IMR-90 (cell line): ENCODE results near the gene CTBP2. TPM values are rescaled to one million over a fixed set of nuclear protein-coding genes. Genes with fewer than 3 reads are reported as not detected.

Experiments
- ATAC-seq: fragments of 200-7000 bp; cut with Tn5 transposase; 2 replicates; pipeline ENCODE4 v1.9.1; 2020; ENCODE audit warnings: low read depth, mild to moderate bottlenecking, moderate library complexity
- BruUV-seq: library from RNA; stranded (reverse); fragments of 400-500 nt; replicated peaks from 2 replicates; lab custom pipeline; 2021; lab: Mats Ljungman, UMichigan
- CTCF ChIA-PET: fragments of 300-600 bp; formaldehyde crosslinking; extraction: SDS; loops from one replicate; lab custom pipeline; 2021; ENCODE audit warnings: antibody characterized with exemption; lab: Yijun Ruan, JAX
- POLR2A ChIA-PET: fragments of 300-600 bp; sonication (Branson Sonifier 250); formaldehyde crosslinking; loops from one replicate; lab custom pipeline; 2022; ENCODE audit warnings: antibody characterized with exemption; ENCODE audit not compliant: unreplicated experiment; lab: Charles Lee
- DNase-seq: peaks from one replicate; pipeline ENCODE4 v3.0.0; 2013
- H2AFZ ChIP-seq: replicated peaks from 2 replicates; pipeline ENCODE3; 2013; ENCODE audit warnings: low read length, mild to moderate bottlenecking; ENCODE audit not compliant: poor library complexity
- H2AK5ac ChIP-seq: 2 replicates; pipeline ENCODE4 v1.6.1; 2013; ENCODE audit warnings: low read depth, low read length, inconsistent platforms
- H2AK9ac ChIP-seq: replicated peaks from 2 replicates; pipeline ENCODE3; 2013; ENCODE audit warnings: mild to moderate bottlenecking, low read depth, low read length, moderate library complexity; ENCODE audit not compliant: poor library complexity
- H2BK120ac ChIP-seq: 2 replicates; pipeline ENCODE4 v1.6.1; 2013; ENCODE audit warnings: low read depth, low read length, inconsistent platforms
- H2BK15ac ChIP-seq: 3 replicates; pipeline ENCODE4 v1.6.1; 2013; ENCODE audit warnings: low read depth, low read length, inconsistent platforms
- H2BK20ac ChIP-seq: 2 replicates; pipeline ENCODE4 v1.6.1; 2013; ENCODE audit warnings: low read depth, mild to moderate bottlenecking, inconsistent platforms, low read length, moderate library complexity
- H2BK5ac ChIP-seq: 2 replicates; pipeline ENCODE4 v1.6.1; 2013; ENCODE audit warnings: mild to moderate bottlenecking, low read depth, low read length, inconsistent platforms; ENCODE audit not compliant: poor library complexity, severe bottlenecking
- H3K14ac ChIP-seq: replicated peaks from 2 replicates; pipeline ENCODE4 v1.6.1; 2013; ENCODE audit warnings: low read depth, low read length, inconsistent platforms
- H3K18ac ChIP-seq: 2 replicates; pipeline ENCODE4 v1.6.1; 2013; ENCODE audit warnings: low read depth, low read length, control low read depth
- H3K23ac ChIP-seq: 2 replicates; pipeline ENCODE4 v1.6.1; 2013; ENCODE audit warnings: low read depth, low read length, inconsistent platforms
- H3K27ac ChIP-seq: 2 replicates; pipeline ENCODE4 v1.5.1; 2013; ENCODE audit warnings: mild to moderate bottlenecking, control low read depth, low read length; ENCODE audit not compliant: insufficient read depth
- H3K27me3 ChIP-seq: 2 replicates; pipeline ENCODE4 v1.6.1; 2013; ENCODE audit warnings: low read length; ENCODE audit not compliant: control insufficient read depth, insufficient read depth
- H3K36me3 ChIP-seq: 2 replicates; pipeline ENCODE4 v1.6.1; 2013; ENCODE audit warnings: low read length, mixed read lengths; ENCODE audit not compliant: control insufficient read depth, insufficient read depth
- H3K4ac ChIP-seq: 2 replicates; pipeline ENCODE4 v1.6.1; 2013; ENCODE audit warnings: low read depth, low read length, inconsistent platforms
- H3K4me1 ChIP-seq: 2 replicates; pipeline ENCODE4 v1.6.1; 2013; ENCODE audit warnings: low read length, mixed read lengths; ENCODE audit not compliant: control insufficient read depth, insufficient read depth
- H3K4me2 ChIP-seq: 2 replicates; pipeline ENCODE4 v1.6.1; 2013; ENCODE audit warnings: low read depth, mild to moderate bottlenecking, control low read depth, low read length, moderate library complexity
- H3K4me3 ChIP-seq: 2 replicates; pipeline ENCODE4 v1.5.1; 2013; ENCODE audit warnings: low read depth, mild to moderate bottlenecking, control low read depth, low read length, moderate library complexity; ENCODE audit not compliant: insufficient read depth
- H3K56ac ChIP-seq: 2 replicates; pipeline ENCODE4 v1.6.1; 2013; ENCODE audit warnings: low read length, inconsistent platforms; ENCODE audit not compliant: insufficient read depth; ENCODE audit errors: extremely low read depth
- H3K79me1 ChIP-seq, 2 experiments: 2 replicates each; pipeline ENCODE4 v1.6.1; 2013; ENCODE audit warnings: low read length in 2 of 2, inconsistent platforms in 1 of 2, low read depth in 1 of 2
- H3K9ac ChIP-seq: 2 replicates; pipeline ENCODE4 v1.6.1; 2013; ENCODE audit warnings: low read depth, low read length, control low read depth
- H3K9me1 ChIP-seq: 2 replicates; pipeline ENCODE4 v1.6.1; 2013; ENCODE audit warnings: low read length, inconsistent platforms; ENCODE audit not compliant: insufficient read depth
- H3K9me3 ChIP-seq: 2 replicates; pipeline ENCODE4 v1.6.1; 2013; ENCODE audit warnings: low read length; ENCODE audit not compliant: control insufficient read depth, insufficient read depth
- H4K20me1 ChIP-seq: 2 replicates; pipeline ENCODE4 v1.6.1; 2013; ENCODE audit warnings: low read length, inconsistent platforms; ENCODE audit not compliant: insufficient read depth
- H4K5ac ChIP-seq: 2 replicates; pipeline ENCODE4 v1.6.1; 2013; ENCODE audit warnings: mild to moderate bottlenecking, low read depth, low read length, control low read depth
- H4K8ac ChIP-seq, 2 experiments: 2 replicates each; pipeline ENCODE4 v1.6.1; 2013; ENCODE audit warnings: low read depth in 2 of 2, low read length in 2 of 2, control low read depth in 1 of 2, inconsistent platforms in 1 of 2
- H4K91ac ChIP-seq: 2 replicates; pipeline ENCODE4 v1.6.1; 2013; ENCODE audit warnings: low read depth, low read length, inconsistent platforms; ENCODE audit not compliant: insufficient read depth
- BHLHE40 ChIP-seq: fragments of 150-350 bp; IDR thresholded peaks from 2 replicates; pipeline ENCODE4 v1.6.1; 2016; ENCODE audit warnings: mild to moderate bottlenecking, low read depth, low read length
- CEBPB ChIP-seq: IDR thresholded peaks from 2 replicates; pipeline ENCODE4 v1.6.1; 2012; ENCODE audit warnings: low read depth, low read length, improper control_type of control experiment
- CHD1 ChIP-seq: IDR thresholded peaks from 2 replicates; pipeline ENCODE4 v1.6.1; 2012; ENCODE audit warnings: low read depth, low read length, improper control_type of control experiment
- ELK1 ChIP-seq: fragments of 150-350 bp; IDR thresholded peaks from 2 replicates; pipeline ENCODE4 v1.6.1; 2016; ENCODE audit warnings: low read depth, mild to moderate bottlenecking, low read length, moderate library complexity, borderline replicate concordance
- FOS ChIP-seq: fragments of 150-350 bp; IDR thresholded peaks from 2 replicates; pipeline ENCODE4 v1.6.1; 2016; ENCODE audit warnings: low read depth, low read length
- MAFK ChIP-seq: IDR thresholded peaks from 2 replicates; pipeline ENCODE4 v1.6.1; 2012; ENCODE audit warnings: low read depth, low read length, improper control_type of control experiment
- MAZ ChIP-seq: IDR thresholded peaks from 2 replicates; pipeline ENCODE4 v1.6.1; 2012; ENCODE audit warnings: low read depth, mild to moderate bottlenecking, low read length, improper control_type of control experiment, moderate library complexity, borderline replicate concordance
- MXI1 ChIP-seq: IDR thresholded peaks from 2 replicates; pipeline ENCODE4 v1.6.1; 2012; ENCODE audit warnings: low read depth, mild to moderate bottlenecking, low read length, moderate library complexity, borderline replicate concordance
- NFE2L2 ChIP-seq: fragments of 150-350 bp; IDR thresholded peaks from 2 replicates; pipeline ENCODE4 v1.6.1; 2016; ENCODE audit warnings: low read depth, mild to moderate bottlenecking, low read length
- POLR2A ChIP-seq: IDR thresholded peaks from 2 replicates; pipeline ENCODE4 v1.6.1; 2012; ENCODE audit warnings: mild to moderate bottlenecking, low read depth, low read length
- RAD21 ChIP-seq: IDR thresholded peaks from 2 replicates; pipeline ENCODE4 v1.6.1; 2012; ENCODE audit warnings: low read length, improper control_type of control experiment
- RCOR1 ChIP-seq: IDR thresholded peaks from 2 replicates; pipeline ENCODE4 v1.6.1; 2012; ENCODE audit warnings: mild to moderate bottlenecking, low read length, improper control_type of control experiment; ENCODE audit not compliant: insufficient replicate concordance
- RFX5 ChIP-seq: IDR thresholded peaks from 2 replicates; pipeline ENCODE4 v1.8.0; 2012; ENCODE audit warnings: low read depth, mild to moderate bottlenecking, low read length, moderate library complexity
- SMC3 ChIP-seq: fragments of 150-350 bp; IDR thresholded peaks from 2 replicates; pipeline ENCODE4 v1.6.1; 2016; ENCODE audit warnings: low read depth, mild to moderate bottlenecking, antibody characterized with exemption, low read length, moderate library complexity
- WGBS, 2 experiments: methylation state at CpG; one replicate each; pipeline versions ENCODE4 v1.1.5 to v1.1.7; 2013; ENCODE audit warnings: missing lambda C conversion rate in 2 of 2; ENCODE audit not compliant: insufficient read length in 1 of 2; ENCODE audit errors: extremely low coverage in 2 of 2; 5-methylcytosine and 5-hydroxymethylcytosine counted together
- dilution Hi-C: fragments of 300-500 bp; cut with HindIII; formaldehyde crosslinking; loops from one replicate; pipeline ENCODE4 v1.14.3; 2018; ENCODE audit warnings: low sequenced_read_pairs; ENCODE audit not compliant: unreplicated experiment
- in situ Hi-C: fragments of 300-500 bp; cut with MboI; formaldehyde crosslinking; loops from 3 replicates; pipeline ENCODE4 v1.14.3; 2019; ENCODE audit warnings: low sequenced_read_pairs, inconsistent platforms, mixed read lengths
- intact Hi-C: fragments of 100-400 bp; cut with micrococcal nuclease; formaldehyde crosslinking; loops from 2 replicates; pipeline ENCODE4 v1.10.0; 2022
- polyA plus RNA-seq, 3 experiments: library from polyadenylated mRNA; depleted of rRNA; stranded (reverse); fragments of >200 nt; gene quantifications; 2 replicates each; pipeline ENCODE4 v1.2.3, GENCODE V29; 2012; ENCODE audit warnings: low replicate concordance in 1 of 3
- total RNA-seq: library from RNA; depleted of rRNA; stranded (reverse); fragments of >200 nt; gene quantifications from 2 replicates; pipeline ENCODE4 v1.2.3, GENCODE V29; 2012
- TF ChIP-seq, protein P1 (sequence below): conservative IDR thresholded peaks from 2 replicates; pipeline ENCODE4 v1.5.1; 2012; ENCODE audit warnings: mild to moderate bottlenecking, low read depth, low read length, improper control_type of control experiment
- TF ChIP-seq, protein P2 (sequence below): fragments of 150-350 bp; IDR thresholded peaks from 2 replicates; pipeline ENCODE4 v1.6.1; 2017; ENCODE audit warnings: mild to moderate bottlenecking, antibody characterized with exemption, low read length, low read depth

CTBP2 gene
- total and polyA plus RNA-seq, 2 of the 4 experiments (the other 2 are of a cell fraction), result 81.0 to 86.6 TPM

DNA sequence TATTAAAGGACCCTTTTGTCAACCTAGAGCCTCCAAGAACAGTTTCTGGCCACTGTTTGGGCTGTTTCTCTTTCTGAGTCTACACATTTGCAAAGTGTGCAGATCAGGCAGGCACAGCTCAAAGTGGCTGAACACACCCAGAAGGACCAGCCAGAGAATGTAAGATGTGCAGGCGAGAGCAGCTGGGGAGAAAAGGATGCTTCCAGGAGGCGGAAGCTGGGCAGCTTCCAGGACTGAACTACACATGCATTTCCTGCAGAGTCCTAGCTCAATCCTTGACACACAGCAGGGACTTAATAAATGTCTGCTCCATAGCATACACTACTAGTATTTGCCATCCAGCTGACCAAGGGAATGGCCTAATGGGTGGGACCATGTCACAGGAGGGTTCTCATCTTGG is 70.9 kb downstream of the CTBP2 start:
- H3K23ac ChIP-seq, result no peak overlapping the region
- H2BK20ac ChIP-seq, result no peak overlapping the region
- no peak overlapping the region for H3K4me3 ChIP-seq
- dilution Hi-C loops (no loop called here), in situ Hi-C loops (no loop called here), intact Hi-C loops (no loop called here)
- ChIA-PET POLR2A (no interaction called here), CTCF (no interaction called here)
- no peaks in the 10 kb centered on the region for H3K9me3 ChIP-seq
- H2AFZ ChIP-seq, result no peak overlapping the region
- H3K18ac ChIP-seq, result no peak overlapping the region
- H4K5ac ChIP-seq, result no peak overlapping the region
- no peak overlapping the region for H3K4ac ChIP-seq
- H2BK120ac ChIP-seq, result no peak overlapping the region
- no peak overlapping the region for H3K4me2 ChIP-seq
- H3K9ac ChIP-seq, result no peak overlapping the region
- TF ChIP-seq MAFK (no peak), ELK1 (no peak), NFE2L2 (no peak), FOS (no peak), CHD1 (no peak), POLR2A (no peak), RFX5 (no peak), SMC3 (no peak), MXI1 (no peak), CEBPB (no peak), RCOR1 (no peak), RAD21 (no peak), BHLHE40 (no peak), MAZ (no peak)
- TF ChIP-seq, protein P1, sequence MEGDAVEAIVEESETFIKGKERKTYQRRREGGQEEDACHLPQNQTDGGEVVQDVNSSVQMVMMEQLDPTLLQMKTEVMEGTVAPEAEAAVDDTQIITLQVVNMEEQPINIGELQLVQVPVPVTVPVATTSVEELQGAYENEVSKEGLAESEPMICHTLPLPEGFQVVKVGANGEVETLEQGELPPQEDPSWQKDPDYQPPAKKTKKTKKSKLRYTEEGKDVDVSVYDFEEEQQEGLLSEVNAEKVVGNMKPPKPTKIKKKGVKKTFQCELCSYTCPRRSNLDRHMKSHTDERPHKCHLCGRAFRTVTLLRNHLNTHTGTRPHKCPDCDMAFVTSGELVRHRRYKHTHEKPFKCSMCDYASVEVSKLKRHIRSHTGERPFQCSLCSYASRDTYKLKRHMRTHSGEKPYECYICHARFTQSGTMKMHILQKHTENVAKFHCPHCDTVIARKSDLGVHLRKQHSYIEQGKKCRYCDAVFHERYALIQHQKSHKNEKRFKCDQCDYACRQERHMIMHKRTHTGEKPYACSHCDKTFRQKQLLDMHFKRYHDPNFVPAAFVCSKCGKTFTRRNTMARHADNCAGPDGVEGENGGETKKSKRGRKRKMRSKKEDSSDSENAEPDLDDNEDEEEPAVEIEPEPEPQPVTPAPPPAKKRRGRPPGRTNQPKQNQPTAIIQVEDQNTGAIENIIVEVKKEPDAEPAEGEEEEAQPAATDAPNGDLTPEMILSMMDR, result no peak
- TF ChIP-seq, protein P2, sequence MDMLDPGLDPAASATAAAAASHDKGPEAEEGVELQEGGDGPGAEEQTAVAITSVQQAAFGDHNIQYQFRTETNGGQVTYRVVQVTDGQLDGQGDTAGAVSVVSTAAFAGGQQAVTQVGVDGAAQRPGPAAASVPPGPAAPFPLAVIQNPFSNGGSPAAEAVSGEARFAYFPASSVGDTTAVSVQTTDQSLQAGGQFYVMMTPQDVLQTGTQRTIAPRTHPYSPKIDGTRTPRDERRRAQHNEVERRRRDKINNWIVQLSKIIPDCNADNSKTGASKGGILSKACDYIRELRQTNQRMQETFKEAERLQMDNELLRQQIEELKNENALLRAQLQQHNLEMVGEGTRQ, result no peak
- no peak overlapping the region for H3K27ac ChIP-seq
- no CpG with 5 or more reads among the region's 2 CpGs for WGBS, 2 experiments
- no peak overlapping the region for H2BK15ac ChIP-seq
- H2AK5ac ChIP-seq, result no peak overlapping the region; the same call in 1 of the 2 replicates
- H3K56ac ChIP-seq, result no peak overlapping the region
- H3K36me3 ChIP-seq, result peaks cover 15% of the 10 kb centered on the region
- peaks cover 42% of the 10 kb centered on the region for H3K4me1 ChIP-seq
- no peak overlapping the region for H3K14ac ChIP-seq
- H3K79me1 ChIP-seq, result peaks cover 62 to 88% of the 10 kb centered on the region in 2 experiments
- H3K9me1 ChIP-seq, result peaks cover 60% of the 10 kb centered on the region
- no peak overlapping the region for H4K91ac ChIP-seq
- ATAC-seq, result no peak
- H3K27me3 ChIP-seq, result no peaks in the 10 kb centered on the region
- H4K20me1 ChIP-seq, result peaks cover 54% of the 10 kb centered on the region
- no peak for DNase-seq
- no TSS peak for BruUV-seq
- no peak overlapping the region for H2BK5ac ChIP-seq
- H2AK9ac ChIP-seq, result no peak overlapping the region
- no peak overlapping the region for H4K8ac ChIP-seq
